Panc1 (cell line): Measurements from ENCODE around the gene PPP2R1B.

Experiments
- CTCF ChIP-seq: fragments of 450-650 bp; IDR thresholded peaks from 2 replicates; pipeline ENCODE4 v1.5.1; 2017; ENCODE audit warnings: mild to moderate bottlenecking
- REST ChIP-seq, 2 experiments: IDR thresholded peaks; 2 replicates each; pipeline ENCODE4 v1.6.1; 2011 to 2012; ENCODE audit warnings: low read depth in 2 of 2, control low read depth in 1 of 2, low read length in 1 of 2, mild to moderate bottlenecking in 1 of 2, moderate library complexity in 1 of 2; ENCODE audit not compliant: insufficient read depth in 1 of 2
- TCF7L2 ChIP-seq: IDR thresholded peaks from 2 replicates; pipeline ENCODE4 v1.6.1; 2011; ENCODE audit warnings: mild to moderate bottlenecking, low read depth, low read length, inconsistent platforms

- TF ChIP-seq CTCF (no peak), REST (IDR thresholded peaks at IDR 0.05; ENCODE audit: insufficient read depth in 1 of 2, low read depth in 2 of 2, low read length in 1 of 2) (no peak), TCF7L2 (no peak)
Measured at GRCh38 chr11:111749646-111750045, 16.5 kb downstream of the PPP2R1B start.
